ENCODE data around the gene TFPI2.

Gene TFPI2

DNA sequence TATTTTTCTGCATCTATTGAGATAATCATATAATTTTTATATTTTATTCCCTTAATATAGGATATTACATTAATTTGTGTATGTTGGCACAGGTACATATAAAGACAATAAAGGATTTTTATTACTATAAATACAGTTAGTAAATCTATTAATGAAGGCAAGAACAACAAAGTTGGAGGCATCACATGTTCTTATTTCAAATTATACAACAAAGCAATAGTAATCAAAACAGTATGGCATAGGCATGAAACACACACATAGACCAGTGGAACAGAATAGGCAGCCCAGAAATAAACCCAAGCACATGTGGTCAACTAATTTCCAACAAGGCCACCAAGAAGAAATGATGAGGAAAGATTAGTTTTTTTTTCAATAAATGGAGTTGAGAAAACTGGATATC, 11.2 kb downstream of the TFPI2 start:
- Histone ChIP-seq H3K9me3 (ENCODE audit: control insufficient read depth in 1 of 2, low read length in 2 of 2) (peaks cover 3 to 6% of the 10 kb centered on the region in 2 donors), H3K4me1 (ENCODE audit: control insufficient read depth in 1 of 2, insufficient read depth in 2 of 2, low read length in 2 of 2) (no peaks in the 10 kb centered on the region), H3K4me3 (ENCODE audit: low read depth in 1 of 2, low read length in 2 of 2) (no peak overlapping the region), H3K36me3 (ENCODE audit: control insufficient read depth in 1 of 2, insufficient read depth in 2 of 2, low read length in 2 of 2) (no peaks in the 10 kb centered on the region), H3K27ac (ENCODE audit: low read length) (no peak overlapping the region), H3K27me3 (ENCODE audit: low read depth, low read length) (no peaks in the 10 kb centered on the region)

DNA sequence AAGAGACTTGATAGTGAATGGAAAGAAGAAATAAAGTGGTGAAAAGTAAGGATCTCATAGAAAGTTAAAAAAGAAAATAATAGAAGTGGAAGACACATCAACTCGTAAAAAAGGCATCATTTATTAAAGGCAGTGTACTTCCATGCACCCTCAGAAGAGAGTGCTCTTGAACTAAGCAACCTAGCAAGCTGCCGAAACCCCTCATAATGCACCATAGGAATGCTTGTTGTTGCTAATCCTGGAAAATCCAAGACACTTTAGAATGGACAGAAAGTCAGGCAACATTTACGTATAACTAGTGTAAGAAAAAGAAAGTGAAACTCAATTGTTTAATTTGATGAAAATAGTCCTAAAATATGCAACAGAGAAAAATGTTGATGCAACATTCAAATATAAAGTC, 12.8 kb downstream of the TFPI2 start:
- no peaks in the 10 kb centered on the region for H3K36me3 ChIP-seq (ENCODE audit: control insufficient read depth in 1 of 2, insufficient read depth in 2 of 2, low read length in 2 of 2)
- H3K4me3 ChIP-seq (ENCODE audit: low read depth in 1 of 2, low read length in 2 of 2): no peak overlapping the region
- H3K27ac ChIP-seq (ENCODE audit: low read length): no peak overlapping the region
- H3K9me3 ChIP-seq (ENCODE audit: control insufficient read depth in 1 of 2, low read length in 2 of 2): peaks cover 3 to 9% of the 10 kb centered on the region in 2 donors
- no peaks in the 10 kb centered on the region for H3K27me3 ChIP-seq (ENCODE audit: low read depth, low read length)
- no peaks in the 10 kb centered on the region for H3K4me1 ChIP-seq (ENCODE audit: control insufficient read depth in 1 of 2, insufficient read depth in 2 of 2, low read length in 2 of 2)

DNA sequence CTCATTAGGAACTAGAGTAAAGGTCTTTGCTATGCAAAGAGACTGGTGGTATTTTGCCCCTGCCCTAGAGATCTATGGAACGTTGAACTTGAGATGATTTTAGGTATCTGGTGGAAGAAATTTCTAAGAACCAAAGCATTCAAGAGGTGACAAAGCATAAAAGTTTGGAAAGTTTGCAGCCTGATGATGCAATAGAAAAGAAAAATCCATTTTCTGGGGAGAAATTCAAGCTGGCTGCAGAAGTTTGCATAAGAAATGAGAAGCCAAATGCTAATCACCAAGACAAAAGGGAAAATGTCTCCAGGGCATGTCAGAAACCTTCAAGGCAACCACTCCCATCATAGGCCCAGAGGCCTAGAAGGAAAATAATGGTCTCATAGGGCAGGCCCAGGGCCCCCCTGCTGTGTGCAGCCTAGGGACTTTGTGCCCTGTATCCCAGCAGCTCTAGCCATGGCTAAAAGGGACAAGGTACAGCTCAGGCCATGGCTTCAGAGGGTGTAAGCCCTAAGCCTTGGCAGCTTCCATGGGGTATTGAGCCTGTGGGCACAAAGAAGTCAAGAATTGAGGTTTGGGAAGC, 16.5 kb downstream of the TFPI2 start:
- no peaks in the 10 kb centered on the region for H3K4me1 ChIP-seq (ENCODE audit: control insufficient read depth in 1 of 2, insufficient read depth in 2 of 2, low read length in 2 of 2)

DNA sequence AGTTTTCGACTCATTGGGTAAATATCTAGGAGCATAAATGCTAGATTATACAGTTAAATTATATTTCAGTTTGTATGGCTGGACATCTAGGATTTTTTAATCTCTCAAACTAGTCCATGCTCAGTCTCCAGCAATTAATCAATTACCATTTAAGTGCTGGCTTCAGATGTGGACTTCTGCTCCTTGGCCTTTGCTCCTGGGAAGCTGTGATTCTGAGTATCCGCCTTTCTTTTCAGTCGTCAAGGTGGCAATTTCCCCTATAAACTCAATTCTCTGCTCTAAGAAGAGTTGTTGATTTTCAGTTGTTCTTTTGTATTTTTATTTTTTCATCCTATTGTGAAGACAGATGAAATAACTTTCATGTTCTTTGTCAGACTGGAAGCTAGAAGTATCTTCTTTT, 23.7 kb downstream of the TFPI2 start:
- Histone ChIP-seq H3K9me3 (ENCODE audit: control insufficient read depth in 1 of 2, low read length in 2 of 2) (no peaks in the 10 kb centered on the region), H3K36me3 (ENCODE audit: control insufficient read depth in 1 of 2, insufficient read depth in 2 of 2, low read length in 2 of 2) (no peaks in the 10 kb centered on the region), H3K4me3 (ENCODE audit: low read depth in 1 of 2, low read length in 2 of 2) (no peak overlapping the region), H3K27ac (ENCODE audit: low read length) (no peak overlapping the region), H3K27me3 (ENCODE audit: low read depth, low read length) (no peaks in the 10 kb centered on the region), H3K4me1 (ENCODE audit: control insufficient read depth in 1 of 2, insufficient read depth in 2 of 2, low read length in 2 of 2) (no peaks in the 10 kb centered on the region)

More for the DNA sequence above, 16.5 kb downstream of the TFPI2 start:
- Histone ChIP-seq H3K4me3 (ENCODE audit: low read depth in 1 of 2, low read length in 2 of 2) (no peak overlapping the region), H3K9me3 (ENCODE audit: control insufficient read depth in 1 of 2, low read length in 2 of 2) (peaks cover 3% of the 10 kb centered on the region in 2 donors), H3K36me3 (ENCODE audit: control insufficient read depth in 1 of 2, insufficient read depth in 2 of 2, low read length in 2 of 2) (no peaks in the 10 kb centered on the region), H3K27ac (ENCODE audit: low read length) (no peak overlapping the region), H3K27me3 (ENCODE audit: low read depth, low read length) (no peaks in the 10 kb centered on the region)

DNA sequence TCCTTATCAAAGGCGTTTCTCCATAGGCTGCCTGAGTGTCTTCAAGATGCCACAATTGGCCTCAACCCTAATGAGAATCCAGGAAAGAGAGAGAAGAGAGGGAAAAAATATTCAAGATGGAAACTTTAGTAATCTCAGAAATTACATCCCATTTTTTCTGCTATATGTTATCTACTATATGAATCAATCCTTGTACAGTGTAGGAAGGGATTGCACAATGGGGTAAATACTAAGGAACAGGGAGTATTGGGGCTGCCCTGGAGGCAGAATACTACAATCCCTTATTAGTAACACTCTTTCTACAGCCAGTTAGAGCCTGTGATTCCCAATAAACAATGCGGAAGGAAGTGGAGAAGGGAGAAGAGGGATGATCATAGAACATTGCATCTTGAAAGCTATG, 27.9 kb downstream of the TFPI2 start:
- Histone ChIP-seq H3K27ac (ENCODE audit: low read length) (no peak overlapping the region), H3K9me3 (ENCODE audit: control insufficient read depth in 1 of 2, low read length in 2 of 2) (no peaks in the 10 kb centered on the region), H3K36me3 (ENCODE audit: control insufficient read depth in 1 of 2, insufficient read depth in 2 of 2, low read length in 2 of 2) (no peaks in the 10 kb centered on the region), H3K27me3 (ENCODE audit: low read depth, low read length) (no peaks in the 10 kb centered on the region), H3K4me1 (ENCODE audit: control insufficient read depth in 1 of 2, insufficient read depth in 2 of 2, low read length in 2 of 2) (no peaks in the 10 kb centered on the region), H3K4me3 (ENCODE audit: low read depth in 1 of 2, low read length in 2 of 2) (no peak overlapping the region)

DNA sequence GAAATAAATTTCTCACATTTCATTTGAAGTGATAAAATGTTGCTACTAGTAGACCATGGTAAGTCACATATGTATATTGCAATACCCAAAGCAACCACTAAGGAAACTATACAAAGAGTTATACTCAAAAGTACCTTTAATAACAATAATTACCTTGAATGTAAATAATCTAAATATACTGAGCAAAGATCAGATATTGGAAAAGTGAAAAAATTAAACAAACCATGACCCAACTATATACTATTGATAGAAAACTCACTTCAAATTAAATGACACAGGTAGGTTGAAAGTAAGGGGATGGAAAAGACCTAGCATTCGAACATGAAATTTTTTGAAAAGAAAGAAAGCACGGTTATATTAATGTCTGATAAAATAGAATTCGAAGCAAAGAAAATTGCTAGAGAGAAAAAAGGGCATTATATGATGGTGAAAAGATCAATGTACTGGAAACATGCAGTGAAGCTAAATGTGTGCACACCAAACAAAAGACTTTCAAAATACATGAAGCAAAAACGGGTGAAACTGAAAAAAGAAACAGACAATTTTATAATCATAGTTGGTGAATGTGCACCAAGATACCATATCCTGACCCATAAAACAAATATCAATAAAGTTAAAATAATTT, 29.1 kb downstream of the TFPI2 start:
- Histone ChIP-seq H3K4me1 (ENCODE audit: control insufficient read depth in 1 of 2, insufficient read depth in 2 of 2, low read length in 2 of 2) (no peaks in the 10 kb centered on the region), H3K9me3 (ENCODE audit: control insufficient read depth in 1 of 2, low read length in 2 of 2) (no peaks in the 10 kb centered on the region), H3K36me3 (ENCODE audit: control insufficient read depth in 1 of 2, insufficient read depth in 2 of 2, low read length in 2 of 2) (no peaks in the 10 kb centered on the region), H3K27me3 (ENCODE audit: low read depth, low read length) (no peaks in the 10 kb centered on the region), H3K4me3 (ENCODE audit: low read depth in 1 of 2, low read length in 2 of 2) (no peak overlapping the region), H3K27ac (ENCODE audit: low read length) (no peak overlapping the region)

DNA sequence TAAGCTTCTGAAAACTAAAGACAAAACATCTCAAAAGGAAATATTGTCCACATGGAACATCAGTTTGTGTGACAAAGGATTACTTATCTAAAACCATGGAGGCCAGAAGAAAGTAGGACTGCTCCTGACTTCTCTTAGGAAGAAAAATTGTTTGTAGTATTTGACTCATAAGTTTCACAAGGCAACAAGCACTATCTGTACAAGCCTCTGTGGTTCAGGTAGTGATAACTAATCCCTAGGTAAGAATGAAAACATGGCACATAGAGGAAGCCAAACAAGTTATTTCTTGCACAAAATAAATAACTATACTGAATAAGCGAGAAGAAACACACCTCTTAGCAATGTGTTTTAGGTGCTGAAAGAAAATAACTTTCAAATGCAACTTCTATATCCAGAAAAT, 30.3 kb downstream of the TFPI2 start:
- Histone ChIP-seq H3K36me3 (ENCODE audit: control insufficient read depth in 1 of 2, insufficient read depth in 2 of 2, low read length in 2 of 2) (no peaks in the 10 kb centered on the region), H3K4me1 (ENCODE audit: control insufficient read depth in 1 of 2, insufficient read depth in 2 of 2, low read length in 2 of 2) (no peaks in the 10 kb centered on the region), H3K9me3 (ENCODE audit: control insufficient read depth in 1 of 2, low read length in 2 of 2) (no peaks in the 10 kb centered on the region), H3K4me3 (ENCODE audit: low read depth in 1 of 2, low read length in 2 of 2) (no peak overlapping the region), H3K27ac (ENCODE audit: low read length) (no peak overlapping the region), H3K27me3 (ENCODE audit: low read depth, low read length) (no peaks in the 10 kb centered on the region)

DNA sequence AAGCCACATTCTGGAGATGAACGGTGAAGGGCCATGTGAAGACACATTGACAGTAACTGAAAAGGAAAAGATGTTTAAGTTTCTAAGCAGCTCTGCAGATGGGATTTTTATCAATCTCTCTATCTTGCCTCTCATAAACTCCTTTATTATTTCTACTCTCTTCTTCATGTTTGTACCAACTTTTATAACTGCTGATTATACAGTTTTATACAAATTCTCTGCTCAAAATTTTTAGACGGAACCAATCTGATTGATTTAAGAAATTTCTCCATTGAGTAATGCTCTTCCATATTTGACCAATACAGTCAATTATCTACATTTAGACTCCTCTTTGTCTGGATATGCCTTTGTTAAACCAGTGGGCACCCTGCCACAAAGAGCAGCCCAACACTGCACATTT, 31.7 kb downstream of the TFPI2 start:
- Histone ChIP-seq H3K4me1 (ENCODE audit: control insufficient read depth in 1 of 2, insufficient read depth in 2 of 2, low read length in 2 of 2) (no peaks in the 10 kb centered on the region), H3K27ac (ENCODE audit: low read length) (no peak overlapping the region), H3K9me3 (ENCODE audit: control insufficient read depth in 1 of 2, low read length in 2 of 2) (no peaks in the 10 kb centered on the region), H3K36me3 (ENCODE audit: control insufficient read depth in 1 of 2, insufficient read depth in 2 of 2, low read length in 2 of 2) (no peaks in the 10 kb centered on the region), H3K4me3 (ENCODE audit: low read depth in 1 of 2, low read length in 2 of 2) (no peak overlapping the region), H3K27me3 (ENCODE audit: low read depth, low read length) (no peaks in the 10 kb centered on the region)

DNA sequence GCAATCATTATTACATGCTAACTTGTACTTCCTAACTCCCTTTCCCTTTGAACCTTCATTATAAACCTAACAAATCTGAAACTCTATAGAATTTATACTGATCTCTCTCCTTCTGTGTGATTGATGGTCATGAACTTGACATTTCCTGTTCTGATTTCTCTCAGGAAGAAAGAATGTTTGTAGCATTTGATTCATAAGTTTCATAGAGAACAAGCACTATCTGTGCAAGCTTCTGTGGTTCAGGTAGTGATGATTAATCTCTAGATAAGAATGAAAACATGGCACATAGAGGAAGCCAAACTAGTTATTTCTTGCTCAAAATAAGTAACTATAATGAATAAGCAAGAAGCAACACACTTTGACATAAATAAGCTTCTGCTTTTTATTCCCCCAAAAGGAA, 34.2 kb downstream of the TFPI2 start:
- Histone ChIP-seq H3K27ac (ENCODE audit: low read length) (no peak overlapping the region), H3K27me3 (ENCODE audit: low read depth, low read length) (no peaks in the 10 kb centered on the region), H3K9me3 (ENCODE audit: control insufficient read depth in 1 of 2, low read length in 2 of 2) (no peaks in the 10 kb centered on the region), H3K4me1 (ENCODE audit: control insufficient read depth in 1 of 2, insufficient read depth in 2 of 2, low read length in 2 of 2) (no peaks in the 10 kb centered on the region), H3K36me3 (ENCODE audit: control insufficient read depth in 1 of 2, insufficient read depth in 2 of 2, low read length in 2 of 2) (no peaks in the 10 kb centered on the region), H3K4me3 (ENCODE audit: low read depth in 1 of 2, low read length in 2 of 2) (no peak overlapping the region)

DNA sequence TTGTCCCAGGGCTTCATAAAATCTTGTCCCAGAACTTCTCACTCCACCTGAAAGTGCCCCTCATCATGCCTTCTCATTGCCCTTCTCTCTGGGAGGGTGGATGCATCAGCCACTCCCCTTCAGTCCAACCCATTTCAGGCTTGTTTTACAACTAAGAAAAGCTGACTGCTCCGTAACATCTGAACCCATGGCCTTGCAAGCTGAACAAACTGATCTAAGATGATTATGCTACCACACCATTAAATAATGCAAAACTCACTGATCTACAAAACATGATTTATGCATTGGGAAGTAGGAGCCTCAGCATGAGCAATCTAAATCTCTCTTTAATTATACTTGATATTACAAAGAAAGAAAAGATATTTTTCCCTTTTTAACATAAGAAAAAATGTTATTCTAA, 34.8 kb downstream of the TFPI2 start:
- Histone ChIP-seq H3K27me3 (ENCODE audit: low read depth, low read length) (no peaks in the 10 kb centered on the region), H3K9me3 (ENCODE audit: control insufficient read depth in 1 of 2, low read length in 2 of 2) (no peaks in the 10 kb centered on the region), H3K27ac (ENCODE audit: low read length) (no peak overlapping the region), H3K4me3 (ENCODE audit: low read depth in 1 of 2, low read length in 2 of 2) (no peak overlapping the region), H3K36me3 (ENCODE audit: control insufficient read depth in 1 of 2, insufficient read depth in 2 of 2, low read length in 2 of 2) (no peaks in the 10 kb centered on the region), H3K4me1 (ENCODE audit: control insufficient read depth in 1 of 2, insufficient read depth in 2 of 2, low read length in 2 of 2) (no peaks in the 10 kb centered on the region)

DNA sequence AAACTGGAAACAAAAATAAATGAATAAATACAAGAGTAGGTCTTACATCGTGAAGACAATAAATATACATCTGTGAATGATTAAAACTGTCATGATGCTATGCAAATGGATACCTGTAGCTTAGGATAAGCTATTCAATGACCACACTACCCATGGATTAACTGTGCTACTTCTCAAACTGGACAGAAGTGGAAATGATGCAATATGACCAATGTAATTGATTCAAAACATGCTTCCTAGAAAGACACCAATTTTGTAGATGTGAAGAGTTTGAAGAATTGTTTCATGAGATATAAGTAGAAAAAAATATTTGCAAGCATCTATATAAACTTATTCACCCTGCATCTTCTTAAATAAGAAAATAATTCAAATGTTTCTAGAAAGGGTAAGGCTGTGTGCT, 36.1 kb downstream of the TFPI2 start:
- Histone ChIP-seq H3K27me3 (ENCODE audit: low read depth, low read length) (no peaks in the 10 kb centered on the region), H3K27ac (ENCODE audit: low read length) (no peak overlapping the region), H3K4me3 (ENCODE audit: low read depth in 1 of 2, low read length in 2 of 2) (no peak overlapping the region), H3K9me3 (ENCODE audit: control insufficient read depth in 1 of 2, low read length in 2 of 2) (no peaks in the 10 kb centered on the region), H3K4me1 (ENCODE audit: control insufficient read depth in 1 of 2, insufficient read depth in 2 of 2, low read length in 2 of 2) (no peaks in the 10 kb centered on the region), H3K36me3 (ENCODE audit: control insufficient read depth in 1 of 2, insufficient read depth in 2 of 2, low read length in 2 of 2) (no peaks in the 10 kb centered on the region)

DNA sequence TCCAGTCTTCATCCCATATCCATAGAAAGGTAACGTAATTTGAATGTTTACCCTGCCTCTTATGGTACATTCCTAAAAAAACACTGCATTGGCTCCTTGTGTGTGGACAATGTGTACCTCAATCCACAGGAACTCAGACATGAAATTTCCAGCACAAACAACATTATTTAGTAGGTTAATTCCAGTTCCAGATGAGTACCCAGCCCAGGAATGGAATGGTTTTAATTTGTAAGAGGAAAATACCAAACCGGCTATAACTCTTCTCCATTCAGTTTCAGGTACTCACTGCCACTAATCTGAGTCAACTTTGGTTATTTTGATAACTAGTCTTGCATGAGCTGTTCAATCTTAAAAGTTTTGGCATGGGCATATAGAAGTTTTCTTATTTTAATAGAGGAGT, 39.0 kb downstream of the TFPI2 start:
- no peak overlapping the region for H3K4me3 ChIP-seq (ENCODE audit: low read depth in 1 of 2, low read length in 2 of 2)
- no peak overlapping the region for H3K27ac ChIP-seq (ENCODE audit: low read length)
- H3K4me1 ChIP-seq (ENCODE audit: control insufficient read depth in 1 of 2, insufficient read depth in 2 of 2, low read length in 2 of 2): no peaks in the 10 kb centered on the region
- H3K36me3 ChIP-seq (ENCODE audit: control insufficient read depth in 1 of 2, insufficient read depth in 2 of 2, low read length in 2 of 2): no peaks in the 10 kb centered on the region
- H3K9me3 ChIP-seq (ENCODE audit: control insufficient read depth in 1 of 2, low read length in 2 of 2): no peaks in the 10 kb centered on the region
- no peaks in the 10 kb centered on the region for H3K27me3 ChIP-seq (ENCODE audit: low read depth, low read length)
